GM18907 (cell line): ENCODE measurements around the gene SLC10A7.

Experiments used
- ATAC-seq: cut with Tn5 transposase; IDR thresholded peaks from one replicate; pipeline ENCODE4 v1.9.1; 2021; ENCODE audit warnings: mild to moderate bottlenecking, moderate library complexity; ENCODE audit not compliant: unreplicated experiment

Gene SLC10A7

DNA sequence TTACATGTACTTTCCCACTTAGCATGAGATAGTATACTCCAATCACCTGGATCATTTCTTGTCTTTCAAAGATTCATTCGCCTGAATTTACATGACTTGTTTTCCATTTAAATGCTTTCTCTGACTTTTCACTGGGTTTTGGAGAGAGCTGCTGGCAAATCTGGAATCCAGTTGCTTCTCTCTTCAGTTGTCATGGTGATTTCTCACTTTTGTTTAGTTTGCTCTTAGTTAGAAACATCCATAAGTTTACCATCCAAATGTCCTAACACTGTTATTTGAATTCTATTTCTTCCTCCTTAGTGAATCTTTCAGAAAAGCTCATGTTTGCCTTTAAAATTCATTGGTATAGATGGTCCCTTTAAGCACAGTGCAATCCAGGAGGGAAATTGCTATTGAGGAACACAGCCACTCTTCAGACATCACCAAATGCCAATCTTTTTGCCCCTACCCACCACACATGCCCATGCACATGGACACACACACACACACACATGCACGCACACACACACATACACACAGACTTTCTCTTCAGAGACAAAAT lies 255.7 kb downstream of the SLC10A7 start:
- ATAC-seq, result no peak

DNA sequence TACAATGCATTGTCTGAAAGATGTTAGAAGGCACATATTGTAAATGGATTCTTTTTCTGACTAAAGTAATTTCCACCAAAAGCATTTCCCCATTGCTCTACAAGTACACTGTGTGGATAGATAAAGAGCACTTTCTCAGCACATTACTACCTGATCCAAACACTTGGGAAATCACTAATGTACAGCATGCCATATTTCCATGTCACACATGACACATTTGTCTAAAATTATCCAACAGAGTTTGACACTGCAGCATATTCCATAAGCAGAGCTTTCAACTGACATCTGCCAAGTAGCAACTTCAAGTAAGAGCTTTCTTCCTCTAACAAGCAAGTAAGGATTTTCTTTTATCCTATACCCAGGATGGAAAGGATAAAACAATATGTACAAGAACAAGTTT lies 257.9 kb downstream of the SLC10A7 start:
- ATAC-seq, result no peak

DNA sequence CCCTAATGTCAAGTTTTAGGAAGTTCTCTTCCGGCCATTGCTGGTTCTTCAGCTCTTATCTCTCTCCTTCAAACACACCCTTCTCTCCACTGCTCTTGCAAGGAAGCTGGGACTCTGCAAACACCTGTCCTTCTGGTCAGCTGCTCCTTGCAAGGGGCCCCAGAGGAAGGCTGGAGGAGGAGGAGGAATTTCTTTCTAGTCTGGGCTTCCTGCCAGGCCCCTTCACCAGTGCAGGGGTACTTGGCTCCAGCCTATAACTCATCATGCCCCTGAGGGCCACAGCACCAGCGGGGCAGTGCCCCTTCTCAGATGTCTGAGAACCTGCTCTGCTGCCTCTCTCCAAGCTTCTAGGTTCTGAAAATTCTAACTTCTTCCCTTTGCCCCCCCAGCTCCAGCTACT lies 260.7 kb downstream of the SLC10A7 start:
- ATAC-seq, result no peak

DNA sequence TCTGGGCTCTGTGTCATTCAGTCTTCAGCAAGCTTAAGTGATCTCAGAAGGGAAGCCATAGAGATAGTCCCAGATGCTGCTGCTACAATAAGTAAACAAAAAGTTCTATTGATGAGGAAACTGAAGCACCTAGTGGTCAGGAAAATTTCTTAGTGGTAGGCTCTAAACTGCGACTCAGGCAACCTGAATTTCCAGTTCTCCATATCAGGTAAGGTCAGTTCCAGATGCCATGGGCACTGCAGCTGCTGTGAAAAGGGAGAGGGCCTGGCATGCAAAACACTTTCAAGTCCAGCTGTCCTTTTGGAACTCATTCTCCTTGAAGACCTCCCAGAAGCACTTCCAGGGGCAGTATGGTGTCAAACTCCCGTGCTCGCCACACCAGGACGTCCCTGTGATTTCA lies 261.2 kb downstream of the SLC10A7 start:
- ATAC-seq, result no peak

DNA sequence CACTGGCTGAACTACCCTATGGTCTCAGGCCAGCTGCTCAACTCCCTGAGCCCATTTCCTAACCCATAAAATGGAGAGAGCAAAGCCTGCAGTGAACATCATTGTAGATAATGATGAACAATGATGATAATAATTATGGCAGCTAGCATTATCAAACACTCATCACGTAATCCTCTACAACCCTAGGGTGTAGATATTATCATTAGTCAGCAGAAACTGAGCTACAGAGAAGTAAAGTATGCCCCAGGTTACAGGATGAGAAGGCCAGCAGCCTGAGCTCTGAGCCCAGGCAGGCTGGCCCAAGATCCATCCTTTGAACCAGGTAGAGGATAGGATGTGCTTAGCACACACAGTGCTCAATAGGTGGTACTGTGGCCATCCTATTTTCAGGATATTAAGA lies 264.2 kb downstream of the SLC10A7 start:
- no peak for ATAC-seq

DNA sequence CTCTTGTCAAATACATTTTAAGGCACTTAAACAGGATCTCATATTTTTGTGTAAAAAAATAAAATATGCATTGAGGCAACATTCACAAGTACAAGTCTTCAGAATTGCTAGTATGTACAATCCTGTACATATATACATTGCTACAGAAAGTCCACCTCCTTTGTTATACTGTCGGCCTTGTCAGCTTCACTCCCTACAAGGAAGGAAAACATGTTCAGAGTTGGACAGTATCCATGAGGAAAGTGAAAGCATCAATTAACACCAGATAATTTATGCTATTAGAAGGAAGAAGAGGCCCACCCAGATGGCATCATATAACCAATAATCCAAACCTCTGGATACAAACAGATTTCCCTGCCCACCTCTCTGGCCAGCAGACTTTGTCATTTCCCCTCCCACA lies 265.4 kb downstream of the SLC10A7 start:
- ATAC-seq, result no peak

DNA sequence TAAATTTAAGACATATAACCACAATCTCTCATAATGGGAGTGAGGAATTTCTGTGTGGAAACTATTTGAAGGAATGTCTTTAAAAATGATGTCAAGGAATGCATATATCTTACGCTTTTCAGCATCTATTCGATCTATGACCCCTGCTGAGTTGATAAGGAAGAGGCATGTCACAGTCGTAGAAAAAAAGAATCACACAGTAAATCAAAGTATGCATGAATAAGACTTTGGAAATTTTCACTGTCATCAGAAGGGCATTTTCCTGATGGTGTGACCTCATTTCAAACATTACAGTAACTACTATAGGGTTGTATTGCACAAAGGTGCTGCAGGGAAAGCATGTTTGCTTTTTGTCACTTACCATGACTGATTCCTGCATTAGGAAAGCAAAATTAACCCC lies 265.9 kb downstream of the SLC10A7 start:
- ATAC-seq, result no peak

DNA sequence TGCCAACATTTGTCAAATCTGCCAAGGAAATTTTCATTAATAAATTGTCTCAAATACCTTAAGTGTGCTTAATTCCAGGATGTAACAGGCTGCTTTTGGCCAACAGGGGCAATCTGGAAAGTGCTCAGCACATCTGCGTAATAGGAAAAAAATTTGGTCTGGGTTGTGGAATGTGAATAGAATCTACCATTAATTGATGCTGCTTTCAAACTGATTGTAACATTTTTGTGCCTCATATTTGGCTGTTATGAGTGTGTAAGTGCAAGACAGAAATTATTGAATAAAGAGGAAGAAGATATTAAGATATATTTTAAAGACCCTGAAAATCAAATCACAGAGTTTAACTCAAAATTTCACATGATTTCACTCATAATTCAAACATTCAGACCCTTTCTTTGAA lies 266.3 kb downstream of the SLC10A7 start:
- no peak for ATAC-seq

DNA sequence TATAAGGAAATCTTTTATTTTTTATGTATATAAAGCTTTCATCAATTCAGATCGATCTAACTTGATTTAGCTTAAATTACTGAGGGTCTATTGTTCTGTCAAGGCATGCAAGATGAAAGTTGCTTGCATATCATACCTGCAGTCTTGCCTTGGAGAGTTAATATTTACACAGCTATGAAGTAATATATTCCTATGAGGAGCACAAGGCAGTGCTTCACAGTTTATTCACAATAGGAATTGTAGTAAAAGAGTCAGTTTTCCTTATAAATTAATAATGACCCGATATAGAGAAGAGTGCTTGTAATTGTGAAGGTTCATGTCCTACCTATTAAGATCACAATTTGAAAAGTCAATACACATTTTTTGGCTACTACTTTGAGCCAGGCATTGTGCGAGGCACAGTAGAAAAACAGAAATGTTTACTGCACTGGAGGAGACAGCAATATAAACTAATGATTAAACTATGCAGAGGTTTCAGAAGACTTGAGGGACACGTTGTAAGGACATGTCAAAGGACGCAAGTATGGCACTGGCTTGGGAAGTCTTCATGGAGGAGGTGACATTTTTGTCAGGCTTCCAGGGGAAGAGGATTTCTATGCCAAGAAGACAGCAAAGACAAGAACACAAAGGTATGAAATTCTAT lies 268.6 kb downstream of the SLC10A7 start:
- ATAC-seq, result no peak

DNA sequence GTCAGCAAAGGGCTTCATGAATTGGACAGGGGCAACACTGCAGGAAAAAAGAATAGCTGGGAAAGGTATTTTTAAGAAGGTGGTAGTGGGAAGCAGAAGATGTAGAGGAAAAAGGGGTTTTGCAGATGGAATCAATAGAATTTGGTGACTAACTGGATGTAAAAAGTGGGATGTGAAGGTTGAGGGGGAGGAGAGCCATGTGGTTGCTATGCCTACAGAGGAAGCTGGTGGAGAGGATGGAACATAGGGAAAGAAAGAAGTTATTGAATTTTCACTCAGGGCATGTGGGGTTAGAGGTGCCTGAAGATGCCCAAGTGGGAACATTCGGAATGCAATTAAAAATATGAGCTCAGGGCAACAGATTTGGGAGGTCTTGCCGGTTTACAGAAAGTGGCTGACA lies 274.4 kb downstream of the SLC10A7 start:
- no peak for ATAC-seq

DNA sequence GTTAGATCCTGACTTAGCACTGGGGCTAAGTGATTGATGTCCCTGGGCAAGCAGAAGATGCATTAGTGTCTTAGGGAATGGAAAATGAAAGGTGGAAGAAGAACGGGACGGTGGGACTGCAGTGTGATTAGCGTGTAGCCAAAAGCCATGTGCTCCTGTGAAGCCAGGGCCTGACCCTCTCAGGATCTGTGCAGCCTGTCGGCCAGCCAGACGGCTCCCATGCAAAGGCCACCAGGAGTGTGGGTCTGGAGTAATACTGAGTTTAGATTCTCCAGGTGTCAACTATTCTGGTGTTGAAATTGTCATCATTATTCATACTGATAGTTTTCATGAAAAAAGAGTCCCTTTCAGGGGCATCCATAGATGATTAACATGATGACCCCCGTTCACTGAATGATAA lies 275.4 kb downstream of the SLC10A7 start:
- ATAC-seq, result no peak

DNA sequence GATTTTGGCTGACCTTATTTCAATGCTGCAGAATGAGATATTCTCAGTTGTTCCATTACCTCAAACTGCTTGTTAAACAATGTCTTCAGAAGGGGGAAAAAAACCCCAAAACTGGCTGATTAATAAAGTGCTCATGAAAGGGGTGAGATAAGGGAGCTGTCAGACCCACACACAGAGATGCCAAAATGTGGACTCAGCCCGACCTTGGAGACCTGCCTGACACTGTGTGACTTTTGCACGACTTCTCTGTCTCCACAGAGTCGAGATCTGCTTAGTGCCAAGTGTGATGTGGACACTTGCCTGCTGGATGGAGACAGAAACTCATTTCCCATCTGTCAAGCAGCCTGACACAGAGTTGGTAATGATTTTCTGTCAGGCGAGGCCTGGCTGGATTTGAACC lies 275.9 kb downstream of the SLC10A7 start:
- no peak for ATAC-seq

DNA sequence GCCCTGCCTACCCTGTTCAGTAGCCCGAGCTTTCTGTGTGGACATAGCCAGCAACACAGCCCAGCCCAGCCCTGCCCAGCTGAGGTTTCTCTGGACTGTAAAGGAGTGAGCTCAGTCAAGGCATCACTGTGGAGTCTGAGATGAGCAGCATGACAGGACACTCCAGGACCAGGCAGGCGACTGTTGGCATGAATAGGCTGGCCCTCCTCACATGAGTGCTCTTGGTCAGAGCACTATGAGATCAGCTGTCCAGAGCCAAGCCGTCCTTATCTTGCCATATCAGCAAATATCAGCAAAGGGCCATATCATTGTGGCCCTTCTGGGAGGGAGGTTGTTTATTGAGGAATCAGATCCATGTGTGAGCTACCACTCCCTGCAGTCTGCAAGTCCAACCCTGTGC lies 276.5 kb downstream of the SLC10A7 start:
- no peak for ATAC-seq

DNA sequence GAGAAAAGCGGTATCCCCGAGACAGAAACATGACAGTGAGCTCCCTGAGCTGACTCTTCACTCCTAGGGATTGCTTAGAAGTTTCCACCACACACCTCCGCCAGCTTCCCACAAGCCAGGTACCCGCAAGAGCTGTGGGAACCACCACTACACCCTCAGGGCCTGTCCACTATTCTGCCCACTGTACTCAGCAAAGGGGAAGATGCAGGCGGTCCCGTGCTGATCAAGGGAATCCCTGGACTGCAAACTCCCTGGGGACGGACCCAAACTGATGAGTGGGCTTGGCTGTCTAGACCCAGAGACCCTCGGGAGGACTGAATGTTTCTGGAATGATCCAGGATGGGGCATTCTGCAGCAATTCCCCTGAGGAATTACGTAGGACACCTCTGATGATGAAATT lies 277.2 kb downstream of the SLC10A7 start:
- no peak for ATAC-seq

DNA sequence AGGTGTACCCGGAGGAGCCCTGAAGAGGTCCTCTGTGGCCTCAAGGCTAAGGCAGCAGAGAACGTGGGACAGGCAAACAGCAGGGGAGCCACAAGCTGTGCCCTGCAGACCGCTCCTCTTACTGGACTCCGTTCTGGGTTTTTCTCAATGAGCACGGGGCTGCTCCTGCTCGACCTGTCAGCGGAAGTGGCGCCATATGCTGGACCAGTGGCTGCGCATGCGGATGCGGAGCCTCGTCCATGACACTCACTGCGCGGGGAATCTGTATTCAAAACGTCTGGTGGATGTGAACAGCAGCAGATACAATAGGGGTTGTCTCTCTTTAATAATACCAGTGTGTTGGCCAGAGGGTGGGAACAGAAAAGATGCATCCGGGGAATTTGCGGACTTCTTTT lies 277.9 kb downstream of the SLC10A7 start:
- no peak for ATAC-seq

DNA sequence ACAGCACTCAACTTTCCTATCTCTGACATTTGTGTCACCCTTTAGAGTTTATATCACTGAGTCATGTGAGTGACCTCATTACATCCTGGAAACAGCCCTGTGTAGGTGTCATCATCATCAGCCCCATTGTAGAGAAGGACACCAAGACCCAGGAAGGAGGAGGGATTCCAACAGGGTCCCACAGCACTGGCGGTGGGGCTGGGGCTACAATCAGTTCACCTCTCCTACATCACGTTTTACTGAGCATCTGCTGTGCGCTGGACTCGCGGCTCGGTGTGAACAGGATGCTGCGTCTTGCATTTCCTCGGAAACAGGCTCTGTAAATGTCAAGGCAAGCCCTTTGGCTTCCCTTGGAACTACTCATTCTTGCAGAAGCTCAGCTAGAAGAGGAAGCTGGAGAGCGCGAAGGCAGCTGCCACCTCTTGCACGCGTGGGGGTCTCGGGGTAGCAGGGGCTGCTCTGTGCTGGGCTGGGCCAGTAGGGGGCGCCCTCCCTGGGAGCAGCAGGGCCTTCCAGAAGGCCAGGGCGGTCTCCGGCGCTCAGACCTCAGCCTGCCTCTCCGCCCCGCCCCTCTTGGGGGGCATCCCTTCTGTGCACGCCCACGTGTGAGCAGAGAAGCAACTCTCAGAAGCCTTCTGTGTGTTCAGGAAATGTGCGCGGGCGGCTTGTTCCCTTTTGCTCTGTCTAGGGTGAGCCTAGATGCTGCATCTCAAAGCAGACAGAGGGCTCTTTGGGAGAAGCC lies 278.4 kb downstream of the SLC10A7 start:
- peak; percentile 79 for ATAC-seq

DNA sequence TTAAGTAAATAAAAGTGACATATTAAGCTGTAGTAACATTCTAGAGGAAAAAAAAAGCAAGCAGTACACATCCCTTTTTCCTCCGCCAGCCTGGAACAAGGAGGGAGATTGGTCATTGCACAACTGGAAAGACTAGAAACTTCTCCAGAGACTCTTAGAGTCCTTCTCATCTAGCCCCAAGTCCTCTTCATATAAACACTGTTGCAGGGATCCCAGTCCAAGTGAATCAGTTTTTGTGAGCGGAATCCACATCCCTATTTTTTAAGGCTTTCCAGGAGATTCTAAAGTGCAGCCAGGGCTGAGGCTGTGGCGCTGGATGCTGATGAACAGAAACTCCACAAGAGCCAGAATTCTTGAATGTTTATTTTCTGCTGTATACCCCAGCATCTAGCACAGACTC lies 283.6 kb downstream of the SLC10A7 start:
- no peak for ATAC-seq

DNA sequence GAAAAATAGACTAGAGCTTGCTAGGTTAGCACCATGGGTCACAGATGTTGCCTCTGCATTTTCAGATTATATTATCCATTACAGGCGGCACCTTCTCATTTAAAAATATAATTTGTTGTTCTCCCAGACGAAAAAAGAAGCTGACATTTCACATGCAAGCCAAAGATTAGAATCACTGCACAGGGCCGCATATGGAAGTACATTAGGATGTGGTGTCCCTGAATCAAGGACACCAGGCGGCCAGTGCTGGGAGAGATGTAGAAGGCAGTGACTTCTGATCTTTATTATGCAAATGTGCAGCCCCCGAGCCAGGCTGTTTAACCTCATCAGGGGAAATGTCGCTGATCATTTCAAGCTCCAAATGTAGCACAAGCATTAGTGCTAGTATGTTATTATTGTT lies 284.6 kb downstream of the SLC10A7 start:
- no peak for ATAC-seq

DNA sequence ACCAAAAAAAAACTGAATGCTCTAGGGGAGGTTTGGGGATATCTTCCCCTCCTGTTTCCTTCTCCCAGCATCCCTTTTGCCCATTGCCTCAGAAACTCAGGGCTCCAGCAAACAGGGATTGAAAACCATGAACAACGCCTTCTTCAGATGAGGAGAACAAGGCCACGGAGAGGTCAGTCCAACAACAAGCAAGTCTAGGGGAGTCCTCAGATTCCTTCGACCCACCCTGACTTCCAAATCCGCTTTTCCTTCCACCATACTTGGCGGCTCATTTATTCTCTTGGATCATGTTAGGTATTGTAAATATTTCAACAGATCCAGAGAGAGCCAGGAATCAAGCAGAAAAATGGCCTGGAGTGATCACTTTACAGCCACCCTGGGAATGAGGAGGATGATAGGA lies 285.5 kb downstream of the SLC10A7 start:
- no peak for ATAC-seq

DNA sequence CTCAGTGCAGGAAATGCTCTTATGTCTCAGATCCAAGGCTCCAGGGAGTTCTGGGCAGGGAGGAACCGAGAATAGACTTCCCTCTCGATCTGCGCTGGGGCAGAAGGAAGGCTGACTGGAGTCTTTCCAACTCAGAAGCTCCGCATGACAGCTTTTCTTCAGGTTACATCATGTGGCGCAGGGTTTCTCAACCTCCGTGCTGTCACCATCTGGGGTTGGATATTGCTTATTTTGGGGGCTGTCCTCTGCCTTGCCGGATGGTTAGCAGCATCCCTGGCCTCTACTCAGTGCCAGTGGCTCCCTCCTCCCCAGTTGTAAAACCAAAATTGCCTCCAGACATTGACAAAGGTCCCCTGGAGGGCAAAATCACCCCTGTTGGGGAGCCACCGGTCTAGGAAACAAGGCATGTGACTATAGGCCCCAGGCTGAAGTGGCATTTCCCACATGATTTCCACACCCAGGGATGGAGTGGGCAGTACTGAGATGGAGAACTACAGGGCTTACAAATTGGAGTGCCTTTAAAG lies 286.0 kb downstream of the SLC10A7 start:
- no peak for ATAC-seq

DNA sequence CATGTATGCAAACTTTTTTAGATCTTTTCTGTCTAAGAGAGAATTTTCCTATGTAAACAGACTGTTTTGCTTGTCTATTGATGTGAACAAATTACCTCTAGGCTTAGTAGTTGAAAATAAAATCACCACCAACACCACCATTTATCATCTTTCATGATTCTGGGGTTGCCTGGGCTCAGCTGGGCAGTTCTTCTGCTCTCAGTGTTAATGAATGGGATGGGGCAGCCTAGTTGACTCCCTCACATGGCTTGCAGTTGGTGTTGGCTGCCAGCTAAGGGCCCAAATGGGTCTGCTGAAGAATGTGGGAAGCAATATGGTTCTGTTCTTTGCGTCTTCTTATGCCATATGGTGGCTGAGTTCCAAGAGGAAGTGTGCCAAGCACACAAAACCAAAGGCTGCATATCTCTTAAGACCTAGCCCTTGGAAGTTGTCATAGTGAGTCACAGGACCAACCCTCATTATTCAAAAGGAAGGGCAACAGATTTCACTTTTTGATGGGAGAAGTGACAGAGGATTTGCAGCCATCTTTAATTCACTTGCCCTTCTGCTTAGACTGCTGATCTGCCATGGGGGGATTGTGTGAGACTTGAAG lies 289.5 kb downstream of the SLC10A7 start:
- no peak for ATAC-seq

DNA sequence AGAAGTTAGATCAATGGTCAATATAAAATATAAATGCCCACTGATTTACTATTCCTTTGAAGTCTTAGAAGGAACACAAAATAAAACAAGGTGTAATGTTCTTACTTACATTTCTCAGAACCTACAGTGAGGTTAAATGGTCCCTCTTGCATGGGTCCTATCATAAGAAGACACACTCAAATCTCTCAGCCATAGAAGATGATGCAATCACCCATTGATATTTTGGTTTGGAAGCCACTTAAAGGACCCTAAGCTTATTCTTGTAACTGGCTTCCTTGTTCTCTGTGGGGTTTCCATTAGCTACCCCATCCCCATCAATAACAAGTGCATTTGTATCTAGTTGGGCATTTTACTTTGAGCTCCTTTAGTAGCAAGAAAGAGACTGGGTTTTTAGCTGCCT lies 292.3 kb downstream of the SLC10A7 start:
- ATAC-seq, result no peak
